Upper lobe of left lung (tissue), 6 donors: ENCODE results near the gene SRPK2. TPM values are rescaled to one million over a fixed set of nuclear protein-coding genes. Genes with fewer than 3 reads are reported as not detected.
"Not testable (repeated sequence)": the region's sequence is repeated elsewhere in the genome, so short reads cannot be mapped to it uniquely, and the experiment has no call there.

Experiments used
- ATAC-seq, 2 donors: fragments of 200-7000 bp; cut with Tn5 transposase; one replicate each; pipeline ENCODE4 v1.9.1; 2022; ENCODE audit warnings: mild to moderate bottlenecking in 2 of 2, moderate library complexity in 2 of 2; ENCODE audit not compliant: low FRiP score in 2 of 2
- DNase-seq, 2 donors: peaks; one replicate each; pipeline ENCODE4 v3.0.0-alpha.2; 2019 to 2020
- H3K27ac ChIP-seq, 4 donors: fragments of 200-600 bp; sonication (generic); one replicate each; pipeline ENCODE4 v1.5.1; 2016 to 2019
- H3K27me3 ChIP-seq, 4 donors: fragments of 200-600 bp; sonication (generic); one replicate each; pipeline ENCODE4 v1.5.1; 2017 to 2019
- H3K36me3 ChIP-seq, 4 donors: fragments of 200-600 bp; sonication (generic); one replicate each; pipeline ENCODE4 v1.5.1; 2016 to 2019
- H3K4me1 ChIP-seq, 4 donors: fragments of 200-600 bp; sonication (generic); one replicate each; pipeline ENCODE4 v1.5.1; 2018 to 2019
- H3K4me3 ChIP-seq, 4 donors: fragments of 200-600 bp; sonication (generic); one replicate each; pipeline ENCODE4 v1.5.1; 2017 to 2019; ENCODE audit warnings: mild to moderate bottlenecking in 2 of 4, moderate library complexity in 1 of 4
- H3K9me3 ChIP-seq, 4 donors: fragments of 200-600 bp; sonication (generic); one replicate each; pipeline ENCODE4 v1.5.1; 2018 to 2019
- EP300 ChIP-seq, 4 donors: sonication (generic); formaldehyde crosslinking; IDR thresholded peaks; one replicate each; pipeline ENCODE4 v1.5.1; 2017; ENCODE audit warnings: antibody characterized with exemption in 4 of 4, control low read depth in 2 of 4
- POLR2A ChIP-seq, 4 donors: fragments of 450-650 bp; IDR thresholded peaks; one replicate each; pipeline ENCODE4 v1.5.1; 2016 to 2017; ENCODE audit warnings: antibody characterized with exemption in 4 of 4, mild to moderate bottlenecking in 2 of 4
- POLR2AphosphoS5 ChIP-seq, 2 donors: sonication (generic); formaldehyde crosslinking; IDR thresholded peaks; one replicate each; pipeline ENCODE4 v1.5.1; 2017; ENCODE audit warnings: antibody characterized with exemption in 2 of 2
- WGBS, 2 donors: methylation state at CpG; one replicate each; pipeline ENCODE4 v1.1.5; 2017 to 2018; 5-methylcytosine and 5-hydroxymethylcytosine counted together
- total RNA-seq, 6 donors: library from RNA; depleted of rRNA in 4 of 6; stranded (reverse); fragments of >200 nt in 4 of 6; gene quantifications; one replicate each; pipeline versions ENCODE4 v1.1.0 to v1.2.1, GENCODE V29; 2016 to 2021
- TF ChIP-seq, protein P1 (sequence below), 6 experiments: fragments of 450-650 bp in 4 of 6; fragments of 200-600 bp in 2 of 6; sonication (generic) in 2 of 6; IDR thresholded peaks; one replicate each; pipeline ENCODE4 v1.5.1; 2016 to 2019; ENCODE audit warnings: antibody characterized with exemption in 6 of 6
- donor health status: DM: no; HTN: no; CAD: no; lungs with moderate emphysema.
- donor health status: DM: no; HTN: yes; CAD: no; lungs with severe emphysema.

SRPK2 gene
- 10 to 100 TPM; 29.6 to 55.6 (median 45.6) TPM for total RNA-seq

- WGBS, 2 donors: 0% methylated on average over 7 of the region's 113 CpGs; no CpG with 5 or more reads in 1 of the 2 donors
- no peaks in the 10 kb centered on the region for H3K36me3 ChIP-seq
- no peak for TF ChIP-seq EP300 (IDR thresholded peaks at IDR 0.05)
- TF ChIP-seq POLR2A (IDR thresholded peaks at IDR 0.05): peak in 3 of 4 donors; percentile 39 to 69 (median 49)
- TF ChIP-seq POLR2AphosphoS5 (IDR thresholded peaks at IDR 0.05): peak in 1 of 2 donors; percentile 60
- TF ChIP-seq, protein P1, sequence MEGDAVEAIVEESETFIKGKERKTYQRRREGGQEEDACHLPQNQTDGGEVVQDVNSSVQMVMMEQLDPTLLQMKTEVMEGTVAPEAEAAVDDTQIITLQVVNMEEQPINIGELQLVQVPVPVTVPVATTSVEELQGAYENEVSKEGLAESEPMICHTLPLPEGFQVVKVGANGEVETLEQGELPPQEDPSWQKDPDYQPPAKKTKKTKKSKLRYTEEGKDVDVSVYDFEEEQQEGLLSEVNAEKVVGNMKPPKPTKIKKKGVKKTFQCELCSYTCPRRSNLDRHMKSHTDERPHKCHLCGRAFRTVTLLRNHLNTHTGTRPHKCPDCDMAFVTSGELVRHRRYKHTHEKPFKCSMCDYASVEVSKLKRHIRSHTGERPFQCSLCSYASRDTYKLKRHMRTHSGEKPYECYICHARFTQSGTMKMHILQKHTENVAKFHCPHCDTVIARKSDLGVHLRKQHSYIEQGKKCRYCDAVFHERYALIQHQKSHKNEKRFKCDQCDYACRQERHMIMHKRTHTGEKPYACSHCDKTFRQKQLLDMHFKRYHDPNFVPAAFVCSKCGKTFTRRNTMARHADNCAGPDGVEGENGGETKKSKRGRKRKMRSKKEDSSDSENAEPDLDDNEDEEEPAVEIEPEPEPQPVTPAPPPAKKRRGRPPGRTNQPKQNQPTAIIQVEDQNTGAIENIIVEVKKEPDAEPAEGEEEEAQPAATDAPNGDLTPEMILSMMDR (IDR thresholded peaks at IDR 0.05): no peak
- peak; percentile 75 to 92 for ATAC-seq
- H3K27me3 ChIP-seq: no peaks in the 10 kb centered on the region
- peak within 1 kb of the TSS; percentile 93 to 99 (median 96) for H3K4me3 ChIP-seq
- peak; percentile 73 to 97 for DNase-seq
- peaks cover 3 to 11% (median 8%) of the 10 kb centered on the region in 4 donors for H3K4me1 ChIP-seq
- H3K9me3 ChIP-seq: no peaks in the 10 kb centered on the region
- peak within 1 kb of the TSS; percentile 75 to 92 (median 78) for H3K27ac ChIP-seq
Observed at GRCh38 chr7:105388356-105389087, at the start of gene SRPK2. SRPK2 (minus strand) TSS chr7:105388921.

DNA sequence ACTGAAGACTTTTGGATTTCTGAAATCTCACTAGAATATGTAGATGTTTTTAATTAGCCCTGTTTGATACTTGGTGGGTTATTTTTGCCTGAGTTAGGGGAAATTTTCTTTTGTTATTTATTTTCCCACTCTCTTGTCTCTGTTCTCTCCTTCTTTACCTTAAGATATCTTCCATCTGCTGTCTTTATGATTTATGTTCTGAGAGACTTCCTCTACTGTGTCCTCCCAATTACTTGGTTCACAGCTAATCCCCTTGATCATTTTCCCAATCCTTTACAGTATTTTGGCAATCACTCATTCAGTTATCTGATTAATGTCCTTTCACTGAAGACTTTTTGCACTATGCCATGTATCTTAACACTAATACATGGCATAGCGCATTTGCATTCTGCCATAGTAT is 49.5 kb upstream of the SRPK2 start:
- DNase-seq (no peak), ATAC-seq (no peak)
- no peak overlapping the region for H3K4me3 ChIP-seq
- H3K9me3 ChIP-seq: no peaks in the 10 kb centered on the region
- TF ChIP-seq EP300 (IDR thresholded peaks at IDR 0.05): no peak
- TF ChIP-seq, protein P1 (IDR thresholded peaks at IDR 0.05): no peak
- TF ChIP-seq POLR2AphosphoS5 (IDR thresholded peaks at IDR 0.05): no peak
- no peak for TF ChIP-seq POLR2A (IDR thresholded peaks at IDR 0.05)
- 97 to 100% methylated on average over 1 of the region's 1 CpG for WGBS, 2 donors
- H3K36me3 ChIP-seq: no peaks in the 10 kb centered on the region
- no peak overlapping the region for H3K27ac ChIP-seq
- H3K4me1 ChIP-seq: peaks cover 0 to 8% (median 2%) of the 10 kb centered on the region in 4 donors
- H3K27me3 ChIP-seq: no peaks in the 10 kb centered on the region

DNA sequence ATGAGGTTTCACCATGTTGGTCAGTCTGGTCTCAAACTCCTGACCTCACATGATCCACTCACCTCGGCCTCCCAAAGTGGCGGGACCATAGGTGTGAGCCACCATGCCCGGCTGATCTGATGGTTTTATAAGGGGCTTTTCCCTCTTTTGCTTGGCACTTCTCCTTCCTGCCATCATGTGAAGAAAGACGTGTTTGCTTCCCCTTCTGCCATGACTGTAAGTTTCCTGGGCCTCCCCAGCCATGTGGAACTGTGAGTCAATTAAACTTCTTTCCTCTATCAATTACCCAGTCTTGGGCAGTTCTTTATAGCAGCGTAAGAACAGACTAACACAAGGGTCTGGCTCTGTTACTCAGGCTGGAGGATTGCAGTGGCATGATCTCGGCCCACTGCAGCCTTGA is 48.6 kb upstream of the SRPK2 start:
- H3K9me3 ChIP-seq, DNase-seq, H3K27me3 ChIP-seq, H3K27ac ChIP-seq, H3K36me3 ChIP-seq, ATAC-seq, H3K4me1 ChIP-seq, H3K4me3 ChIP-seq: not testable (repeated sequence)
- 85 to 92% methylated on average over 6 of the region's 6 CpGs for WGBS, 2 donors

GRCh38 chr7:105429746-105430612 is 41.3 kb upstream of the SRPK2 start:
- Histone ChIP-seq H3K27me3 (no peaks in the 10 kb centered on the region), H3K36me3 (no peaks in the 10 kb centered on the region), H3K4me3 (no peak overlapping the region), H3K9me3 (no peaks in the 10 kb centered on the region), H3K27ac (no peak overlapping the region), H3K4me1 (peaks cover 0 to 9% (median 2%) of the 10 kb centered on the region in 4 donors)
- no peak for TF ChIP-seq POLR2AphosphoS5 (IDR thresholded peaks at IDR 0.05)
- TF ChIP-seq, protein P1 (IDR thresholded peaks at IDR 0.05): peak in 5 of 6 experiments; percentile 30 to 52 (median 44)
- ATAC-seq (peak in 1 of 2 donors; percentile 14), DNase-seq (peak in 1 of 2 donors; percentile 47)
- 33 to 48% methylated on average over 4 of the region's 4 CpGs for WGBS, 2 donors

- no peaks in the 10 kb centered on the region for H3K9me3 ChIP-seq
- WGBS, 2 donors: 78 to 84% methylated on average over 2 of the region's 2 CpGs
Observed at GRCh38 chr7:105426606-105427146, 38.0 kb upstream of the SRPK2 start.

More at GRCh38 chr7:105426606-105427146, 38.0 kb upstream of the SRPK2 start:
- no peak for TF ChIP-seq EP300 (IDR thresholded peaks at IDR 0.05)
- no peak for TF ChIP-seq POLR2AphosphoS5 (IDR thresholded peaks at IDR 0.05)
- TF ChIP-seq, protein P1 (IDR thresholded peaks at IDR 0.05): no peak
- no peak for TF ChIP-seq POLR2A (IDR thresholded peaks at IDR 0.05)
- DNase-seq: no peak
- ATAC-seq: no peak
- Histone ChIP-seq H3K27ac (no peak overlapping the region), H3K27me3 (no peaks in the 10 kb centered on the region), H3K36me3 (no peaks in the 10 kb centered on the region), H3K4me3 (no peak overlapping the region), H3K4me1 (peaks cover 0 to 9% (median 2%) of the 10 kb centered on the region in 4 donors)
